Astrocyte of the cerebellum (primary cell): ENCODE measurements around the gene KLC1.

Source experiments
- DNase-seq: peaks from one replicate; pipeline ENCODE4 v3.0.0-alpha.2; 2011; ENCODE audit warnings: low read depth
- H3K4me3 ChIP-seq: 2 replicates; pipeline ENCODE4 v1.5.1; 2011; ENCODE audit warnings: mild to moderate bottlenecking, low read depth, low read length, moderate library complexity
- CTCF ChIP-seq: IDR thresholded peaks from 2 replicates; pipeline ENCODE4 v1.5.1; 2012; ENCODE audit warnings: low read length, low read depth, moderate library complexity, mild to moderate bottlenecking; ENCODE audit errors: missing control alignments
- in situ Hi-C: cut with HindIII; loops from 2 replicates; pipeline ENCODE4 v1.10.0; 2017; ENCODE audit warnings: low sequenced_read_pairs

Gene KLC1

GRCh38 chr14:103699901-103700752 lies 71.1 kb downstream of the KLC1 start:
- H3K4me3 ChIP-seq, result no peak overlapping the region
- TF ChIP-seq CTCF, result no peak
- DNase-seq, result no peak
- in situ Hi-C loops, result loop anchor here (10.0 kb wide), 1 partner anchor 125 kb away; no protein-coding TSS in a partner anchor

GRCh38 chr14:103700753-103701490 lies 71.9 kb downstream of the KLC1 start:
- no peak for TF ChIP-seq CTCF
- no peak overlapping the region for H3K4me3 ChIP-seq
- in situ Hi-C loops, result no loop called here
- DNase-seq, result no peak

GRCh38 chr14:103702095-103702494 lies 73.1 kb downstream of the KLC1 start:
- in situ Hi-C loops, result no loop called here
- DNase-seq, result no peak
- no peak for TF ChIP-seq CTCF
- no peak overlapping the region for H3K4me3 ChIP-seq

GRCh38 chr14:103702497-103703432 lies 73.8 kb downstream of the KLC1 start:
- no peak overlapping the region for H3K4me3 ChIP-seq
- no peak for TF ChIP-seq CTCF
- no peak for DNase-seq
- in situ Hi-C loops, result no loop called here

GRCh38 chr14:103703433-103704385 lies 74.7 kb downstream of the KLC1 start:
- TF ChIP-seq CTCF, result no peak
- in situ Hi-C loops, result no loop called here
- H3K4me3 ChIP-seq, result no peak overlapping the region
- DNase-seq, result no peak
